Measurements from ENCODE around the gene GAS2L3.

- no peak for TF ChIP-seq EZH2 (IDR thresholded peaks at IDR 0.05; ENCODE audit: insufficient read depth, poor library complexity, severe bottlenecking)
- no peak for TF ChIP-seq EZH2phosphoT487 (IDR thresholded peaks at IDR 0.05; ENCODE audit: insufficient read depth, low read depth)
These were observed 34.3 kb upstream of the GAS2L3 start for GRCh38 chr12:100539202-100539601.
